PC-3 (cell line): ENCODE measurements around the gene KDM4B. TPM values are rescaled to one million over a fixed set of nuclear protein-coding genes. Genes with fewer than 3 reads are reported as not detected.
A peak's percentile ranks its signal among the peaks of the same experiment; 100 is the strongest.

Experiments used
- ATAC-seq: fragments of 200-7000 bp; cut with Tn5 transposase; 2 replicates; pipeline ENCODE4 v1.9.1; 2020; ENCODE audit warnings: mild to moderate bottlenecking, moderate library complexity
- BruUV-seq: library from RNA; stranded (reverse); fragments of 400-500 nt; replicated peaks from 2 replicates; lab custom pipeline; 2021; lab: Mats Ljungman, UMichigan
- CTCF ChIA-PET: fragments of 300-600 bp; sonication (Branson Sonifier 250); formaldehyde crosslinking; loops from one replicate; lab custom pipeline; 2022; ENCODE audit warnings: antibody characterized with exemption; lab: Charles Lee
- POLR2A ChIA-PET: fragments of 300-600 bp; sonication (Branson Sonifier 250); formaldehyde crosslinking; loops from one replicate; lab custom pipeline; 2022; ENCODE audit warnings: antibody characterized with exemption; ENCODE audit not compliant: unreplicated experiment; lab: Charles Lee
- DNase-seq: peaks from one replicate; pipeline ENCODE4 v3.0.0-alpha.2; 2015
- H2AFZ ChIP-seq: fragments of 300-600 bp; sonication (generic); 2 replicates; pipeline ENCODE4 v1.6.0; 2016; ENCODE audit warnings: antibody characterized with exemption, low read length
- H3F3A ChIP-seq: fragments of 300-600 bp; sonication (generic); one replicate; pipeline ENCODE4 v1.6.0; 2017; ENCODE audit warnings: antibody characterized with exemption, low read length, control low read depth, mild to moderate bottlenecking; ENCODE audit not compliant: unreplicated experiment
- H3K27ac ChIP-seq: fragments of 300-600 bp; sonication (generic); 2 replicates; pipeline ENCODE4 v1.5.1; 2016; ENCODE audit warnings: mild to moderate bottlenecking, low read length
- H3K27me3 ChIP-seq: fragments of 300-600 bp; sonication (generic); 2 replicates; pipeline ENCODE4 v1.6.1; 2016; ENCODE audit warnings: low read length, mixed read lengths
- H3K36me3 ChIP-seq: fragments of 300-600 bp; sonication (generic); 2 replicates; pipeline ENCODE4 v1.6.1; 2016; ENCODE audit warnings: low read depth, mixed run types, low read length, mixed read lengths
- H3K4me1 ChIP-seq: fragments of 300-600 bp; sonication (generic); 2 replicates; pipeline ENCODE4 v1.5.1; 2016; ENCODE audit warnings: low read length; ENCODE audit not compliant: insufficient read depth
- H3K4me2 ChIP-seq: fragments of 300-600 bp; sonication (generic); 2 replicates; pipeline ENCODE4 v1.6.0; 2016; ENCODE audit warnings: low read length
- H3K4me3 ChIP-seq: fragments of 300-600 bp; sonication (generic); 2 replicates; pipeline ENCODE4 v1.5.1; 2016; ENCODE audit warnings: mild to moderate bottlenecking, low read length, mixed read lengths
- H3K79me2 ChIP-seq: fragments of 300-600 bp; sonication (generic); 2 replicates; pipeline ENCODE4 v1.6.1; 2017; ENCODE audit warnings: low read length, mixed read lengths
- H3K9ac ChIP-seq: fragments of 300-600 bp; sonication (generic); 2 replicates; pipeline ENCODE4 v1.6.0; 2016; ENCODE audit warnings: mild to moderate bottlenecking, low read length
- H3K9me2 ChIP-seq: fragments of 300-600 bp; sonication (generic); replicated peaks from 2 replicates; pipeline ENCODE4 v1.6.1; 2016; ENCODE audit warnings: mixed run types, low read length, mixed read lengths
- H3K9me3 ChIP-seq: fragments of 300-600 bp; sonication (generic); 2 replicates; pipeline ENCODE4 v1.6.1; 2016; ENCODE audit warnings: low read length, mixed read lengths
- H4K20me1 ChIP-seq: fragments of 300-600 bp; sonication (generic); 2 replicates; pipeline ENCODE4 v1.6.1; 2016; ENCODE audit warnings: low read length, mixed read lengths
- CTCF ChIP-seq: fragments of 300-600 bp; sonication (generic); conservative IDR thresholded peaks from 2 replicates; pipeline ENCODE4 v1.5.1; 2017; ENCODE audit warnings: antibody characterized with exemption, low read depth, mild to moderate bottlenecking, low read length
- EZH2 ChIP-seq: fragments of 300-600 bp; sonication (generic); IDR thresholded peaks from one replicate; pipeline ENCODE4 v1.6.1; 2017; ENCODE audit warnings: antibody characterized with exemption, mild to moderate bottlenecking, low read length; ENCODE audit not compliant: unreplicated experiment
- EZH2phosphoT487 ChIP-seq: fragments of 300-600 bp; sonication (generic); IDR thresholded peaks from 2 replicates; pipeline ENCODE4 v1.6.1; 2018; ENCODE audit warnings: mild to moderate bottlenecking, antibody characterized with exemption, low read length, borderline replicate concordance
- intact Hi-C: fragments of 100-400 bp; cut with micrococcal nuclease; formaldehyde crosslinking; loops from 2 replicates; pipeline ENCODE4 v1.9.0; 2023
- total RNA-seq: library from RNA; depleted of rRNA; stranded (reverse); fragments of >200 nt; gene quantifications from 2 replicates; pipeline ENCODE4 v1.2.3, GENCODE V29; 2014

The KDM4B gene
- total RNA-seq, 1 experiment from 2014 or later = 19.8 TPM

DNA sequence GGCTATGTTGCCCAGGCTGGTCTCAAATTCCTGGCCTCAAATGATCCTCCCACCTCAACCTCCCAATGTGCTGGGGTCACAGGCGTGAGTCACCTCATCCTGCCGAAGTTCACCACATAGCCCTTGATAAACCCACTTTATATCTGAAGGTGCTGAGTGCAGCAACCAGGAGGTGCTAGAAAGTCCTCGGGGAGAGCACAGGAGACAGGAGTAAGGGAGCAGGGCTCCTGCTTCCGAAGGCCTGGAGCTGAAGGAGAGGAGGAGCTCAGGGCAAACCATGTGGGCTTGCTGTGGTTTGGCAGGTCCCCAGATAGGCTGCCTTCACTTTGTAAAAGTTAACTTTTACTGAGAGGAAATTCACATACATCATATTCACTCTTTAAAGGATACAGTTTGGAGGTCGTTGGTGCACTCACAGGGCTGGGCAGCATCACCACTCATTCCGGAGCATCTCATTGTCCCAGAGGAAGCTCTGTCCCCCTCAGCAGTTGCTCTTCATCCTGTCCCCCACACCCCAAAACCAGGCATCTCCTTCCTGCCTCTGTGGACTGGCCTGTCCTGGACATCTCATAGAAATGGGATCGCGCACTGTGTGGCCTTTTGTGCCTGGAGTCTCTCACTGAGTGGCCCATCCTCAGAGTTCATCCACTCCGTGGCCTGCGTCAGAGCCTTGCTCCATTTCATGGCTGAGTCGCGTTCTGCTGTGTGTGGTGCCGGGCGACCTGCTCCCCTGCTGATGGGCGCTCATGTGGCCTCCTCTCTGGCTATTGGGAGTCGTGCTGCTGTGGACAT lies 49.5 kb downstream of the KDM4B start:
- Histone ChIP-seq H3K27ac (no peak overlapping the region), H2AFZ (no peak overlapping the region), H3K9ac (no peak overlapping the region), H3K79me2 (peaks cover 38% of the 10 kb centered on the region), H3K27me3 (no peaks in the 10 kb centered on the region), H3K9me3 (no peaks in the 10 kb centered on the region), H3K9me2 (no peaks in the 10 kb centered on the region), H3K4me1 (no peaks in the 10 kb centered on the region), H3K4me3 (no peak overlapping the region), H3F3A (no peaks in the 10 kb centered on the region), H4K20me1 (no peaks in the 10 kb centered on the region), H3K36me3 (peaks cover 16% of the 10 kb centered on the region), H3K4me2 (no peak overlapping the region)
- peak; percentile 37 for ATAC-seq
- TF ChIP-seq EZH2 (no peak), CTCF (no peak), EZH2phosphoT487 (no peak)
- no peak for DNase-seq
- CTCF ChIA-PET = no interaction called here
- intact Hi-C loops = no loop called here
- POLR2A ChIA-PET = no interaction called here
- no TSS peak for BruUV-seq

DNA sequence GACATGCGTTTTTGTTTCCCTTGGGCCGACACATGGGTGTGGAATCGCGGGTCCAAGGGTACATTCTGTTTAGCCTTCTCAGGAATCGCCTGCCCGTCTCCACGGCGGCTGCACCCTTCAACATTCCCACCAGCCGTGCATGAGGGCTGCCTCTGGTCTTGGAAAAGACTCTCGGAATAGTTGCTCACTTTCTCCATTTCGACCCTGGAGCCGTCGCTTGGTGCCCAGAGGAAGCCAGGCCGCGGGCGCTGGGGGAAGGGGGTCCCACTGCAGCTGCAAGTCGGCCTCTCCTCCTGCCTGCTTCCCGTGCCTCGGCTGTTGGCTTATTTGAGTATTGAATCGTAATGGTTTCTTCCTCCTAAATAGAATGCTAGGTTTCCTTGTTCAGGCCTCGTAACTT lies 51.5 kb downstream of the KDM4B start:
- no peaks in the 10 kb centered on the region for H3K9me3 ChIP-seq
- no peak overlapping the region for H3K4me2 ChIP-seq
- no peak overlapping the region for H3K4me3 ChIP-seq
- TF ChIP-seq EZH2 = no peak
- no peak for TF ChIP-seq CTCF
- no peak for TF ChIP-seq EZH2phosphoT487
- peaks cover 44% of the 10 kb centered on the region for H3K79me2 ChIP-seq
- H2AFZ ChIP-seq = no peak overlapping the region
- intact Hi-C loops = no loop called here
- no peaks in the 10 kb centered on the region for H3F3A ChIP-seq
- H3K4me1 ChIP-seq = no peaks in the 10 kb centered on the region
- no peak overlapping the region for H3K27ac ChIP-seq
- peaks cover 16% of the 10 kb centered on the region for H3K36me3 ChIP-seq
- H3K9me2 ChIP-seq = no peaks in the 10 kb centered on the region
- 0 out of 2 replicates have a peak, but pooled peaks cover 5% of the 10 kb centered on the region for H4K20me1 ChIP-seq
- ChIA-PET POLR2A (no interaction called here), CTCF (no interaction called here)
- H3K9ac ChIP-seq = no peak overlapping the region
- ATAC-seq (no peak), DNase-seq (no peak)
- no peaks in the 10 kb centered on the region for H3K27me3 ChIP-seq
- BruUV-seq = no TSS peak

GRCh38 chr19:5021046-5021445 lies 52.1 kb downstream of the KDM4B start:
- H3K9me2 ChIP-seq = no peaks in the 10 kb centered on the region
- peaks cover 14% of the 10 kb centered on the region for H3K36me3 ChIP-seq
- CTCF ChIA-PET = no interaction called here
- no peak overlapping the region for H3K9ac ChIP-seq
- DNase-seq (no peak), ATAC-seq (no peak)
- H3K27ac ChIP-seq = no peak overlapping the region
- TF ChIP-seq EZH2 = no peak
- no peak for TF ChIP-seq EZH2phosphoT487
- TF ChIP-seq CTCF = no peak
- H3K4me3 ChIP-seq = no peak overlapping the region
- intact Hi-C loops = no loop called here
- no peak overlapping the region for H3K4me2 ChIP-seq
- 0 out of 2 replicates have a peak, but pooled peaks cover 5% of the 10 kb centered on the region for H4K20me1 ChIP-seq
- no peaks in the 10 kb centered on the region for H3K27me3 ChIP-seq
- BruUV-seq = no TSS peak
- H3K79me2 ChIP-seq = peaks cover 42% of the 10 kb centered on the region
- no peaks in the 10 kb centered on the region for H3K9me3 ChIP-seq
- peaks cover 2% of the 10 kb centered on the region for H3K4me1 ChIP-seq
- H2AFZ ChIP-seq = no peak overlapping the region
- no peaks in the 10 kb centered on the region for H3F3A ChIP-seq
- POLR2A ChIA-PET = no interaction called here
